Activated B cell treated with CpG ODN at 0.5 μM for 24 hours (primary cell): ENCODE measurements around the gene TTLL13. TPM values are rescaled to one million over a fixed set of nuclear protein-coding genes. Genes with fewer than 3 reads are reported as not detected.
"Not testable (repeated sequence)": the region's sequence is repeated elsewhere in the genome, so short reads cannot be mapped to it uniquely, and the experiment has no call there.

ENCODE experiments used
- ATAC-seq: fragments of 200-7000 bp; cut with Tn5 transposase; one replicate; pipeline ENCODE4 v1.10.0; 2021; ENCODE audit warnings: low read depth, mild to moderate bottlenecking, moderate library complexity
- CTCF ChIA-PET: fragments of 350-600 bp; sonication (Branson Sonifier 250); formaldehyde crosslinking; loops from one replicate; lab custom pipeline; 2021; ENCODE audit warnings: antibody characterized with exemption; lab: Charles Lee
- POLR2A ChIA-PET: fragments of 350-600 bp; sonication (Branson Sonifier 250); formaldehyde crosslinking; loops from one replicate; lab custom pipeline; 2021; ENCODE audit warnings: antibody characterized with exemption; lab: Charles Lee
- DNase-seq: peaks from one replicate; pipeline ENCODE4 v3.0.0; 2022
- H3K27ac Mint-ChIP-seq: one replicate; pipeline ENCODE4 v1.8.0; 2020; ENCODE audit warnings: mixed read lengths
- H3K27me3 Mint-ChIP-seq: one replicate; pipeline ENCODE4 v1.8.0; 2021; ENCODE audit warnings: mixed read lengths
- H3K36me3 Mint-ChIP-seq: one replicate; pipeline ENCODE4 v1.8.0; 2021; ENCODE audit warnings: low read depth, mixed read lengths
- H3K4me1 Mint-ChIP-seq: one replicate; pipeline ENCODE4 v1.8.0; 2021; ENCODE audit warnings: mixed read lengths
- H3K4me3 Mint-ChIP-seq: one replicate; pipeline ENCODE4 v1.8.0; 2020; ENCODE audit warnings: mild to moderate bottlenecking, mixed read lengths
- H3K9me3 Mint-ChIP-seq: one replicate; pipeline ENCODE4 v1.8.0; 2020; ENCODE audit warnings: mixed read lengths
- intact Hi-C: fragments of 100-400 bp; cut with micrococcal nuclease; formaldehyde crosslinking; loops from one replicate; pipeline ENCODE4 v1.15.1; 2024
- total RNA-seq: library from RNA; stranded (reverse); gene quantifications from 2 replicates; pipeline ENCODE4 v1.2.3, GENCODE V29; 2022
- TF ChIP-seq, protein P1 (sequence below): fragments of 200-600 bp; IDR thresholded peaks from one replicate; pipeline ENCODE4 v1.8.0; 2022; ENCODE audit warnings: antibody characterized with exemption, mild to moderate bottlenecking

Gene TTLL13
- total RNA-seq, 1 donor from 2014 or later, result 0.49 TPM

DNA sequence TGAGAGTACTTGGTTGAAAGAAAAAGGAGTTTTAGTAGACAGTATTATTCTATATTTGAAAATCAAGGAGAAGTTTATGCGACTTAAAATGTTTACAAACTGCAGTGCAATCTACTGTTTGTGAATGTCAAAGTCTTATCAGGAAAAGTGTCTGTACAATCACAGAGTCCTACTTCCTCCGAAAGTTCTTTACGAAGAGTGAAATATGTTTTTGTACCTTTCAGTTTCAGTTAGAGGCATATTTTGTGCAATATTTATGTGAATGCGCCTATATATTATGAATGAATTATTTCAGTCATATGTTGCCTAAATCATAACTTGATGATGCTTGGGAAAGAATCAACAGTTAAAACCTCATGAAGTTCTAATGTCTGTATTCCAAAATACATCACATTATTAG is 47.7 kb downstream of the TTLL13 start:
- Mint-ChIP-seq H3K36me3 (no peaks in the 10 kb centered on the region), H3K9me3 (no peaks in the 10 kb centered on the region), H3K4me1 (peaks cover 11% of the 10 kb centered on the region), H3K27ac (no peak overlapping the region), H3K4me3 (no peak overlapping the region), H3K27me3 (peaks cover 8% of the 10 kb centered on the region)
- ATAC-seq (no peak), DNase-seq (no peak)
- intact Hi-C loops, result no loop called here
- TF ChIP-seq, protein P1, sequence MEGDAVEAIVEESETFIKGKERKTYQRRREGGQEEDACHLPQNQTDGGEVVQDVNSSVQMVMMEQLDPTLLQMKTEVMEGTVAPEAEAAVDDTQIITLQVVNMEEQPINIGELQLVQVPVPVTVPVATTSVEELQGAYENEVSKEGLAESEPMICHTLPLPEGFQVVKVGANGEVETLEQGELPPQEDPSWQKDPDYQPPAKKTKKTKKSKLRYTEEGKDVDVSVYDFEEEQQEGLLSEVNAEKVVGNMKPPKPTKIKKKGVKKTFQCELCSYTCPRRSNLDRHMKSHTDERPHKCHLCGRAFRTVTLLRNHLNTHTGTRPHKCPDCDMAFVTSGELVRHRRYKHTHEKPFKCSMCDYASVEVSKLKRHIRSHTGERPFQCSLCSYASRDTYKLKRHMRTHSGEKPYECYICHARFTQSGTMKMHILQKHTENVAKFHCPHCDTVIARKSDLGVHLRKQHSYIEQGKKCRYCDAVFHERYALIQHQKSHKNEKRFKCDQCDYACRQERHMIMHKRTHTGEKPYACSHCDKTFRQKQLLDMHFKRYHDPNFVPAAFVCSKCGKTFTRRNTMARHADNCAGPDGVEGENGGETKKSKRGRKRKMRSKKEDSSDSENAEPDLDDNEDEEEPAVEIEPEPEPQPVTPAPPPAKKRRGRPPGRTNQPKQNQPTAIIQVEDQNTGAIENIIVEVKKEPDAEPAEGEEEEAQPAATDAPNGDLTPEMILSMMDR, result no peak
- ChIA-PET CTCF (no interaction called here), POLR2A (no interaction called here)

DNA sequence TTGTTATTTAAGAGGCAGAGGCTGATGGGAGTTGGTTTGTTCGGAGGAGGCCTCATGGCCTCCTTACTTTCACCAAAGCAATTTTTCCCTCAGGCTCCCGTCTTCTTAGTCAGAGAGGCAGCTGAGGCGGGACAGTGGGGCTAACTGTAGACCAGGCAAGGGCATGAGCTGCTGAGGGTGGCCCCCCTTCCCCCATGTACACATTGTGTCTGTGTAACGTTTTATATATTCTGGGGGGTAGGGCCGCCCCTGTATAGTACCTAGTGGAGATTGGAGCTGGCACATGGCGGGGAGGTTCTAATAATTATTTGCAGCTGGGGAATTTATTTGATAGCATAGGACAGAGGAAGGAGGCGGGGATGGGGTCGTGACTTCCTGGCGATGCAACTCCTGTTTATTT is 51.2 kb downstream of the TTLL13 start:
- H3K27me3 Mint-ChIP-seq, result no peaks in the 10 kb centered on the region
- H3K4me1 Mint-ChIP-seq, result peaks cover 3% of the 10 kb centered on the region
- ChIA-PET POLR2A (interaction anchor here (0.5 kb wide), 1 partner anchor 67 kb away, joined by 3 read pairs; the partner anchor contains the start of gene CIB1), CTCF (interaction anchor here (0.8 to 2.5 kb wide), 8 partner anchors 11 to 158 kb away, joined by 3 to 11 read pairs (median 4); no protein-coding TSS in a partner anchor)
- H3K9me3 Mint-ChIP-seq, result no peaks in the 10 kb centered on the region
- no peaks in the 10 kb centered on the region for H3K36me3 Mint-ChIP-seq
- TF ChIP-seq, protein P1, result no peak
- H3K27ac Mint-ChIP-seq, result no peak overlapping the region
- DNase-seq (no peak), ATAC-seq (no peak)
- H3K4me3 Mint-ChIP-seq, result no peak overlapping the region
- intact Hi-C loops, result no loop called here

DNA sequence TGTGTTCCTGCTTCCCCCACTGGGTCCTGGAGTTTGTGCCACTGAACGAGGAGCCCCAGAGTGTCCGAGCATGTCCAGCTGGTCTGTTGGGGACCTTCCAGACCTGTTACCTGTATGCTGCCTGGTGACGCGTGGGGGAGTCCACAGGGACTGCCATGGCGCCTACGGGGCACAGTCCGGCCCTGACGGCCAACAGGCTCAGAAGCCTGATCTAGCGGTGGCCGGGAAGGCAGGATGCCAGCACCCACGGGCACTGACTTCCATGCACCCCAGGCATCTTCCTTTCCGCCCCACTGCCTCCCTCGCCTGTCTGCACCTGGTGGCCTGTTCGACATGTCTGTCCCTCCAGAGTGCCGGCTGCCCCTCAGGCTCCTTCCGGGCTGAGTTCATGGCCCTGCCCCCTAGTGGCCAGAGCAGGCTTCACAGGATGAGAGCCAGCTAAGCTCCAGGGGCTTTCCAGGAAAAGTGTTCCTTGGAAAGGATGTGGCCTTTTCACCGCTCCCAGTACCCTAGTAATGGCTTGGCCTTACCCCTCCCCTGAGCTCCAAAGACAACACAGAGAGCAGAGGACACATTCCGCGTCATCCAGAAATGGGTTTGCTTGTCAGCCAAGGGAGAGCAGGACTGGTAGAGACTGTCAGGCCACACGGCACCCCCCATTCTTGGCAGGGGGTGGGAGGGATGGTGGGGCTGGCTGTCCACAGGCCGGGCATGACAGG is 51.8 kb downstream of the TTLL13 start:
- intact Hi-C loops, result loop anchor here (1.0 kb wide), 1 partner anchor 158 kb away; no protein-coding TSS in a partner anchor
- ChIA-PET POLR2A (interaction anchor here (0.5 kb wide), 1 partner anchor 68 kb away, joined by 3 read pairs; the partner anchor contains the start of gene CIB1), CTCF (interaction anchor here (0.8 to 2.5 kb wide), 12 partner anchors 11 to 631 kb away, joined by 3 to 11 read pairs (median 3); no protein-coding TSS in a partner anchor)
- Mint-ChIP-seq H3K4me1 (peaks cover 5% of the 10 kb centered on the region), H3K36me3 (no peaks in the 10 kb centered on the region), H3K4me3 (no peak overlapping the region), H3K27ac (no peak overlapping the region), H3K27me3 (no peaks in the 10 kb centered on the region), H3K9me3 (no peaks in the 10 kb centered on the region)
- DNase-seq (peak; percentile 46), ATAC-seq (peak; percentile 70)
- TF ChIP-seq, protein P1, result peak; percentile 44

- ChIA-PET CTCF (interaction anchor here (0.8 to 2.5 kb wide), 11 partner anchors 10 to 630 kb away, joined by 3 to 11 read pairs (median 3); no protein-coding TSS in a partner anchor), POLR2A (no interaction called here)
- Mint-ChIP-seq H3K27me3 (no peaks in the 10 kb centered on the region), H3K4me1 (peaks cover 12% of the 10 kb centered on the region), H3K27ac (no peak overlapping the region), H3K4me3 (no peak overlapping the region), H3K36me3 (no peaks in the 10 kb centered on the region), H3K9me3 (no peaks in the 10 kb centered on the region)
- no peak for ATAC-seq
- intact Hi-C loops, result loop anchor here (1.0 kb wide), 1 partner anchor 159 kb away; no protein-coding TSS in a partner anchor
- DNase-seq, result no peak
- TF ChIP-seq, protein P1, result no peak
Observed at GRCh38 chr15:90301707-90302300, 52.4 kb downstream of the TTLL13 start.

DNA sequence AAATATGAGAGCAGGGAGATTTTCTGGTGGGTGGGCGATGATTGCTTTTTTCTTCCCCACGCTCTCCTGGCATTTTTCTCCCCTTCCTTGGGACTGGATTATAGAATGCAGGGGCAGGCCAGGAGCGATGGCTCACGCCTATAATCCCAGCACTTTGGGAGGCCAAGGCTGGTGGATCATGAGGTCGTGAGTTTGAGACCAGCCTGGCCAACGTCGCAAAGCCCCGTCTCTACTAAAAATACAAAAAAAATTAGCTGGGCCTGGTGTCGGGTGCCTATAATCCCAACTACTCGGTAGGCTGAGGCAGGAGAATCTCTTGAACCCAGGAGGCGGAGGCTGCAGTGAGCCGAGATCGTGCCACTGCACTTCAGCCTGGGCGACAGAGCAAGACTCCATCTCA is 56.0 kb downstream of the TTLL13 start:
- POLR2A ChIA-PET, result interaction anchor here (0.6 to 1.0 kb wide), 2 partner anchors 17 to 161 kb away, joined by 3 to 4 read pairs; no protein-coding TSS in a partner anchor
- not testable (repeated sequence) for H3K27ac Mint-ChIP-seq, H3K4me3 Mint-ChIP-seq

More for the DNA sequence above, 56.0 kb downstream of the TTLL13 start:
- peaks cover 17% of the 10 kb centered on the region for H3K4me1 Mint-ChIP-seq
- CTCF ChIA-PET, result interaction anchor here (0.9 to 3.7 kb wide), 6 partner anchors 11 to 430 kb away, joined by 3 to 19 read pairs (median 4); no protein-coding TSS in a partner anchor
- ATAC-seq, intact Hi-C loops, H3K27me3 Mint-ChIP-seq, H3K36me3 Mint-ChIP-seq, H3K9me3 Mint-ChIP-seq, DNase-seq: not testable (repeated sequence)
